Effector memory CD4-positive, alpha-beta T cell (primary cell): Measurements from ENCODE around the gene PLCH1.

Source experiments
- DNase-seq, 3 donors: peaks; one replicate each; pipeline ENCODE4 v3.0.0-alpha.2; 2020
- H3K27ac ChIP-seq: 2 replicates; pipeline ENCODE4 v1.7.0; 2013; ENCODE audit warnings: mild to moderate bottlenecking, low read length, moderate library complexity; ENCODE audit not compliant: insufficient read depth, poor library complexity, severe bottlenecking
- H3K27me3 ChIP-seq: replicated peaks from 2 replicates; pipeline ENCODE4 v1.7.0; 2013; ENCODE audit warnings: mild to moderate bottlenecking, low read length; ENCODE audit not compliant: insufficient read depth, control insufficient read depth, poor library complexity, severe bottlenecking
- H3K36me3 ChIP-seq: 2 replicates; pipeline ENCODE4 v1.7.0; 2013; ENCODE audit warnings: mild to moderate bottlenecking, low read length, moderate library complexity; ENCODE audit not compliant: control insufficient read depth, insufficient read depth
- H3K4me1 ChIP-seq: 2 replicates; pipeline ENCODE4 v1.7.0; 2013; ENCODE audit warnings: low read length, mild to moderate bottlenecking; ENCODE audit not compliant: control insufficient read depth, insufficient read depth, poor library complexity, severe bottlenecking
- H3K4me3 ChIP-seq: 2 replicates; pipeline ENCODE4 v1.7.0; 2013; ENCODE audit warnings: low read length, low read depth, mild to moderate bottlenecking; ENCODE audit not compliant: insufficient read depth, poor library complexity, severe bottlenecking
- H3K9me3 ChIP-seq: 2 replicates; pipeline ENCODE4 v1.7.0; 2013; ENCODE audit warnings: mild to moderate bottlenecking, low read length, moderate library complexity; ENCODE audit not compliant: control insufficient read depth
- total RNA-seq, 3 donors: gene quantifications; one replicate each; lab custom pipeline; 2026; lab: John Stamatoyannopoulos, UW

Gene PLCH1, protein sequence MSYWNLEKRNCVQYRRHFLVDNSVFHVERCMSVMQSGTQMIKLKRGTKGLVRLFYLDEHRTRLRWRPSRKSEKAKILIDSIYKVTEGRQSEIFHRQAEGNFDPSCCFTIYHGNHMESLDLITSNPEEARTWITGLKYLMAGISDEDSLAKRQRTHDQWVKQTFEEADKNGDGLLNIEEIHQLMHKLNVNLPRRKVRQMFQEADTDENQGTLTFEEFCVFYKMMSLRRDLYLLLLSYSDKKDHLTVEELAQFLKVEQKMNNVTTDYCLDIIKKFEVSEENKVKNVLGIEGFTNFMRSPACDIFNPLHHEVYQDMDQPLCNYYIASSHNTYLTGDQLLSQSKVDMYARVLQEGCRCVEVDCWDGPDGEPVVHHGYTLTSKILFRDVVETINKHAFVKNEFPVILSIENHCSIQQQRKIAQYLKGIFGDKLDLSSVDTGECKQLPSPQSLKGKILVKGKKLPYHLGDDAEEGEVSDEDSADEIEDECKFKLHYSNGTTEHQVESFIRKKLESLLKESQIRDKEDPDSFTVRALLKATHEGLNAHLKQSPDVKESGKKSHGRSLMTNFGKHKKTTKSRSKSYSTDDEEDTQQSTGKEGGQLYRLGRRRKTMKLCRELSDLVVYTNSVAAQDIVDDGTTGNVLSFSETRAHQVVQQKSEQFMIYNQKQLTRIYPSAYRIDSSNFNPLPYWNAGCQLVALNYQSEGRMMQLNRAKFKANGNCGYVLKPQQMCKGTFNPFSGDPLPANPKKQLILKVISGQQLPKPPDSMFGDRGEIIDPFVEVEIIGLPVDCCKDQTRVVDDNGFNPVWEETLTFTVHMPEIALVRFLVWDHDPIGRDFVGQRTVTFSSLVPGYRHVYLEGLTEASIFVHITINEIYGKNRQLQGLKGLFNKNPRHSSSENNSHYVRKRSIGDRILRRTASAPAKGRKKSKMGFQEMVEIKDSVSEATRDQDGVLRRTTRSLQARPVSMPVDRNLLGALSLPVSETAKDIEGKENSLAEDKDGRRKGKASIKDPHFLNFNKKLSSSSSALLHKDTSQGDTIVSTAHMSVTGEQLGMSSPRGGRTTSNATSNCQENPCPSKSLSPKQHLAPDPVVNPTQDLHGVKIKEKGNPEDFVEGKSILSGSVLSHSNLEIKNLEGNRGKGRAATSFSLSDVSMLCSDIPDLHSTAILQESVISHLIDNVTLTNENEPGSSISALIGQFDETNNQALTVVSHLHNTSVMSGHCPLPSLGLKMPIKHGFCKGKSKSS (N-terminal part only)
- 0 to 0.17 (median 0.17) reads per million in 3 donors for total RNA-seq

- DNase-seq: peak in 2 of 3 donors; percentile 9 to 19
- H3K4me1 ChIP-seq: peaks cover 7% of the 10 kb centered on the region
- no peaks in the 10 kb centered on the region for H3K27me3 ChIP-seq
- no peaks in the 10 kb centered on the region for H3K9me3 ChIP-seq
- peak within 1 kb of the TSS; percentile 69 for H3K4me3 ChIP-seq
- no peak within 1 kb of the TSS for H3K27ac ChIP-seq
- no peaks in the 10 kb centered on the region for H3K36me3 ChIP-seq
Observed at GRCh38 chr3:155744626-155745324, at the start of gene PLCH1. Gene PLCH1 (minus strand): TSS chr3:155745071. CDS start chr3:155704224, 40,847 bp downstream.

- Histone ChIP-seq H3K36me3 (peaks cover 11% of the 10 kb centered on the region), H3K4me1 (no peaks in the 10 kb centered on the region), H3K27me3 (no peaks in the 10 kb centered on the region), H3K4me3 (no peak overlapping the region), H3K27ac (no peak overlapping the region), H3K9me3 (no peaks in the 10 kb centered on the region)
- no peak for DNase-seq
Observed at GRCh38 chr3:155792532-155792931, 47.7 kb upstream of the PLCH1 start.

GRCh38 chr3:155791190-155791589 is 46.3 kb upstream of the PLCH1 start:
- Histone ChIP-seq H3K36me3 (peaks cover 11% of the 10 kb centered on the region), H3K27ac (no peak overlapping the region), H3K9me3 (no peaks in the 10 kb centered on the region), H3K4me3 (no peak overlapping the region), H3K27me3 (no peaks in the 10 kb centered on the region), H3K4me1 (no peaks in the 10 kb centered on the region)
- no peak for DNase-seq

- Histone ChIP-seq H3K36me3 (peaks cover 11% of the 10 kb centered on the region), H3K4me3 (no peak overlapping the region), H3K27me3 (no peaks in the 10 kb centered on the region), H3K4me1 (no peaks in the 10 kb centered on the region), H3K9me3 (no peaks in the 10 kb centered on the region), H3K27ac (no peak overlapping the region)
- no peak for DNase-seq
Observed at GRCh38 chr3:155790272-155790925, 45.5 kb upstream of the PLCH1 start.

GRCh38 chr3:155785662-155786295 is 40.9 kb upstream of the PLCH1 start:
- no peaks in the 10 kb centered on the region for H3K36me3 ChIP-seq
- no peaks in the 10 kb centered on the region for H3K27me3 ChIP-seq
- H3K4me1 ChIP-seq: no peaks in the 10 kb centered on the region
- H3K4me3 ChIP-seq: no peak overlapping the region
- H3K27ac ChIP-seq: no peak overlapping the region
- no peaks in the 10 kb centered on the region for H3K9me3 ChIP-seq
- DNase-seq: no peak

GRCh38 chr3:155782390-155782953 is 37.6 kb upstream of the PLCH1 start:
- Histone ChIP-seq H3K4me3 (no peak overlapping the region), H3K27me3 (no peaks in the 10 kb centered on the region), H3K36me3 (no peaks in the 10 kb centered on the region), H3K4me1 (no peaks in the 10 kb centered on the region), H3K9me3 (no peaks in the 10 kb centered on the region), H3K27ac (no peak overlapping the region)
- DNase-seq: no peak

GRCh38 chr3:155780291-155780690 is 35.4 kb upstream of the PLCH1 start:
- Histone ChIP-seq H3K9me3 (no peaks in the 10 kb centered on the region), H3K4me1 (no peaks in the 10 kb centered on the region), H3K27me3 (no peaks in the 10 kb centered on the region), H3K27ac (no peak overlapping the region), H3K4me3 (no peak overlapping the region), H3K36me3 (peaks cover under 1% of the 10 kb centered on the region)
- no peak for DNase-seq

DNA sequence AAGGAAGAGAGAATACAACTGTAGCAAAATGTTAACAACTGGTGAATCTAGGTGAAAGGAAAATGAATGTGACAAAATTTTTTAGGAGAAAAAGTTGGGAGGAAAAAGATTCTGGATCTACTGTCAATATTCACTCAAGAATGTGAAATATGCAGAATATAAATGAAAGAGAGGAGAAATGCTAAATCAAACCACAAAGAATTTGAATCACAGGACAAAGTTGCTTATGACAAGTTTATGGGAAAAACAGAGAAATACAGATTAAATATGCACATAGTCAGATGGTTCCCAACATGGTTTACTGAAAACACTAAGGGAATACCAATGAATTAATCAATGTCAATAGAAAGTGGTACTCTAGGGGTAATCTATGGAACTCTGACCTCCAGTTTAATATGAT is 33.6 kb upstream of the PLCH1 start:
- Histone ChIP-seq H3K4me1 (no peaks in the 10 kb centered on the region), H3K27ac (no peak overlapping the region), H3K9me3 (no peaks in the 10 kb centered on the region), H3K27me3 (no peaks in the 10 kb centered on the region), H3K36me3 (peaks cover 7% of the 10 kb centered on the region), H3K4me3 (no peak overlapping the region)
- no peak for DNase-seq
